ENCODE measurements around the gene TENT4A.

TENT4A gene

GRCh38 chr5:6674421-6674820, 38.8 kb upstream of the TENT4A start:
- Histone ChIP-seq H3K4me3 (no peak overlapping the region), H3K36me3 (peaks cover 11 to 15% (median 15%) of the 10 kb centered on the region in 3 donors), H3K9me3 (no peaks in the 10 kb centered on the region), H3K27ac (no peak overlapping the region), H3K27me3 (no peaks in the 10 kb centered on the region), H3K4me1 (no peaks in the 10 kb centered on the region)
- intact Hi-C loops (cut with DNase I; ENCODE audit: low total_unique reads): no loop called here
- no peak for TF ChIP-seq CTCF (IDR thresholded peaks at IDR 0.05)
- no peak for DNase-seq

DNA sequence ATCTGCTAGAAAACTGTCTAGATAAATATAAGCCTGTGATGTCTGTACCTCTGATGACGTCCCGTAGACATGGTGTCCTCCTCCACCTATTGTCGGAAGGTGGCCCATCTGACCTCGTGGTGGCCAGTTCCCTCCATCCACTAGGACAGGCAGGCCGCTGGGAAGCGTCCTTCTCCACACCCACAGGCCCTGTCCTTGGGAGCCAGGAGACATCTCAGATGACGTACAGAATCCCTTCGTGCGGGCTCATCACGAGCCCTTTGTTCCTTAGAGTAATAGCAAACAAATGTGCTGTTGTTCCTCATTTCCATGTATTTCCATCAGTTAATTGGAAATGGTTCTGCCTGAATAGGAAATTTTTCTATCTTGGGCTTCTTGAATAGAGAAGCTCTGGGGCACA, 38.3 kb upstream of the TENT4A start:
- DNase-seq: no peak
- intact Hi-C loops (cut with DNase I; ENCODE audit: low total_unique reads): no loop called here
- TF ChIP-seq CTCF (IDR thresholded peaks at IDR 0.05): no peak
- Histone ChIP-seq H3K27me3 (no peaks in the 10 kb centered on the region), H3K4me3 (no peak overlapping the region), H3K36me3 (peaks cover 7 to 13% (median 10%) of the 10 kb centered on the region in 3 donors), H3K4me1 (no peaks in the 10 kb centered on the region), H3K9me3 (no peaks in the 10 kb centered on the region), H3K27ac (no peak overlapping the region)

- DNase-seq: no peak
- Histone ChIP-seq H3K36me3 (peaks cover 0 to 6% (median 6%) of the 10 kb centered on the region in 3 donors), H3K4me3 (no peak overlapping the region)
Measured at GRCh38 chr5:6675784-6676491, 37.3 kb upstream of the TENT4A start.

DNA sequence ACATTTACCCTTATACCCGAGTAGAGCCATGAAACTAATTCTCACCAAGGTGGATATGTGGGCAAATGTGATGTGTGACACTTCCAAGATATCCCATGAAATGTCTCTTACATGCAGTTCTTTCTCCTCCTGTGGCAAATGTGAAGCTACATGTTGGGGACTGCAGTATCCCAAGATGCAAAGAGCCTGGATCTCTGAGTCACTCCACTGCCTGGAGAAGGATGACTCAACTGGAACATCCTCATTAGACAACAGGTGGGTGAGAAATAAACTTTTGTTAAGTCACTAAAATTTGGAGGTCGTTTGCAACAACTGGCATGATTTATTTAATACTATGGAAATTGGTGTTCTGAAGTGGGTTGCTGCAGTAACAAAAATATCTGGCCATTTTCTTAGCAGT, 36.5 kb upstream of the TENT4A start:
- H3K27me3 ChIP-seq: no peaks in the 10 kb centered on the region
- no peak overlapping the region for H3K4me3 ChIP-seq
- peaks cover 0 to 6% (median 3%) of the 10 kb centered on the region in 3 donors for H3K36me3 ChIP-seq
- no peaks in the 10 kb centered on the region for H3K4me1 ChIP-seq
- no peaks in the 10 kb centered on the region for H3K9me3 ChIP-seq
- no peak overlapping the region for H3K27ac ChIP-seq
- no peak for DNase-seq
- intact Hi-C loops (cut with DNase I; ENCODE audit: low total_unique reads): no loop called here
- no peak for TF ChIP-seq CTCF (IDR thresholded peaks at IDR 0.05)

More at GRCh38 chr5:6675784-6676491, 37.3 kb upstream of the TENT4A start:
- no peak for TF ChIP-seq CTCF (IDR thresholded peaks at IDR 0.05)
- H3K27ac ChIP-seq: no peak overlapping the region
- H3K9me3 ChIP-seq: no peaks in the 10 kb centered on the region
- H3K4me1 ChIP-seq: no peaks in the 10 kb centered on the region
- H3K27me3 ChIP-seq: no peaks in the 10 kb centered on the region
- intact Hi-C loops (cut with DNase I; ENCODE audit: low total_unique reads): no loop called here

GRCh38 chr5:6678385-6678784, 34.8 kb upstream of the TENT4A start:
- Histone ChIP-seq H3K4me3 (no peak overlapping the region), H3K4me1 (no peaks in the 10 kb centered on the region), H3K9me3 (no peaks in the 10 kb centered on the region), H3K27me3 (no peaks in the 10 kb centered on the region), H3K27ac (no peak overlapping the region), H3K36me3 (peaks cover 0 to under 1% (median 0%) of the 10 kb centered on the region in 3 donors)
- intact Hi-C loops (cut with DNase I; ENCODE audit: low total_unique reads): no loop called here
- TF ChIP-seq CTCF (IDR thresholded peaks at IDR 0.05): no peak
- DNase-seq: no peak
